SH-SY5Y (cell line): Measurements from ENCODE around the gene TNFSF15.

ENCODE experiments used
- GATA2 ChIP-seq: IDR thresholded peaks from 2 replicates; pipeline ENCODE4 v1.6.1; 2011; ENCODE audit warnings: mild to moderate bottlenecking, low read depth, low read length
- GATA3 ChIP-seq: IDR thresholded peaks from 2 replicates; pipeline ENCODE4 v1.6.1; 2011; ENCODE audit warnings: low read depth, mild to moderate bottlenecking, low read length, moderate library complexity

DNA sequence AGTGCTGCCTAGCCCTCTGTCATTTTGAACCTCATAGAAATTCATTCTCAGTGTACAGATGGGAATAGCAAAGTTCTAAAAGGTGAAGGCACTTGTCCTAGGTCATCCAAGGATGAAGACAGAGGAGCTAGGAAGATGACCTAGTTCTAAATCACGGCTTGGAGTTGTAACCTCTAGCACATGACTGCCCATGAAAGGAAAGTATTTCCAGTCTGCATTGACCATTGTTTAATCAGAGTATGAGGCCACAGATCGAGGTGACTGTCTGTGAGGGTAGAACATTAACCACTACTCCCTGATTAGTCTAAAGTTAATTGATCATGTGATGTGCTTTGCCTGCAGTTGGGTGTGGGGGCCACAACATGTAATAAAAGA lies 674 bp upstream of the TNFSF15 start:
- TF ChIP-seq GATA2 (no peak), GATA3 (no peak)
